Fibroblast of lung (primary cell): Measurements from ENCODE around the gene LILRA5. TPM values are rescaled to one million over a fixed set of nuclear protein-coding genes. Genes with fewer than 3 reads are reported as not detected.
"Not testable (repeated sequence)": the region's sequence is repeated elsewhere in the genome, so short reads cannot be mapped to it uniquely, and the experiment has no call there.

Experiments
- DNase-seq, 2 donors: peaks; one replicate each; pipeline versions ENCODE4 v3.0.0 to v3.0.0-alpha.2; 2010; ENCODE audit warnings: low read depth in 2 of 2
- H2AFZ ChIP-seq: 2 replicates; pipeline ENCODE4 v1.5.1; 2012; ENCODE audit warnings: low read length, control low read depth, inconsistent platforms
- H3K27ac ChIP-seq: 2 replicates; pipeline ENCODE4 v1.5.1; 2011; ENCODE audit warnings: low read length, control low read depth; ENCODE audit not compliant: insufficient read depth
- H3K27me3 ChIP-seq: 2 replicates; pipeline ENCODE4 v1.5.1; 2011; ENCODE audit warnings: mild to moderate bottlenecking, low read length; ENCODE audit not compliant: control insufficient read depth, insufficient read depth
- H3K36me3 ChIP-seq: 2 replicates; pipeline ENCODE4 v1.5.1; 2011; ENCODE audit warnings: low read length; ENCODE audit not compliant: control insufficient read depth, insufficient read depth
- H3K4me1 ChIP-seq: 2 replicates; pipeline ENCODE4 v1.5.1; 2011; ENCODE audit warnings: low read length; ENCODE audit not compliant: control insufficient read depth, insufficient read depth; ENCODE audit errors: extremely low read depth
- H3K4me2 ChIP-seq: 2 replicates; pipeline ENCODE4 v1.5.1; 2011; ENCODE audit warnings: low read length, control low read depth; ENCODE audit not compliant: insufficient read depth; ENCODE audit errors: extremely low read depth
- H3K4me3 ChIP-seq, 4 experiments: fragments of 200-600 bp in 1 of 4; sonication (generic) in 1 of 4; replicated peaks in 1 of 4; 2 replicates each; pipeline ENCODE4 v1.5.1; 2011 to 2016; ENCODE audit warnings: low read length in 4 of 4, low read depth in 3 of 4, mild to moderate bottlenecking in 3 of 4, control low read depth in 2 of 4, inconsistent platforms in 1 of 4, mixed read lengths in 1 of 4; ENCODE audit not compliant: insufficient read depth in 1 of 4; ENCODE audit errors: control extremely low read depth in 1 of 4
- H3K79me2 ChIP-seq: 2 replicates; pipeline ENCODE4 v1.5.1; 2012; ENCODE audit warnings: mild to moderate bottlenecking, low read length, inconsistent platforms; ENCODE audit not compliant: control insufficient read depth, insufficient read depth
- H3K9ac ChIP-seq: 2 replicates; pipeline ENCODE4 v1.5.1; 2011; ENCODE audit warnings: mild to moderate bottlenecking, low read length, control low read depth; ENCODE audit not compliant: insufficient read depth
- H3K9me3 ChIP-seq: 2 replicates; pipeline ENCODE4 v1.5.1; 2012; ENCODE audit warnings: low read depth, low read length; ENCODE audit not compliant: control insufficient read depth, insufficient read depth
- H4K20me1 ChIP-seq: 2 replicates; pipeline ENCODE4 v1.5.1; 2011; ENCODE audit warnings: low read length; ENCODE audit not compliant: control insufficient read depth, insufficient read depth; ENCODE audit errors: extremely low read depth
- EZH2 ChIP-seq: IDR thresholded peaks from 2 replicates; pipeline ENCODE4 v1.5.1; 2012; ENCODE audit warnings: low read length, control low read depth, mild to moderate bottlenecking; ENCODE audit errors: missing control alignments
- polyA plus RNA-seq, 2 donors: library from polyadenylated mRNA; depleted of rRNA in 1 of 2; stranded (reverse) in 1 of 2; unstranded in 1 of 2; fragments of >200 nt; gene quantifications; 2 replicates each; pipeline ENCODE4 v1.2.1, GENCODE V29; 2011 to 2012; ENCODE audit warnings: missing spikeins in 1 of 2
- total RNA-seq: library from RNA; depleted of rRNA; stranded (reverse); fragments of >200 nt; gene quantifications from 2 replicates; pipeline ENCODE4 v1.2.1, GENCODE V29; 2014
- TF ChIP-seq, protein P1 (sequence below), 2 donors: IDR thresholded peaks in 1 of 2; conservative IDR thresholded peaks in 1 of 2; 1 replicate in 1 of 2; 2 replicates in 1 of 2; pipeline ENCODE4 v1.5.1; 2011 to 2012; ENCODE audit warnings: low read length in 2 of 2, control low read depth in 1 of 2, inconsistent platforms in 1 of 2, low read depth in 1 of 2, mild to moderate bottlenecking in 1 of 2

The LILRA5 gene
- total and polyA plus RNA-seq, 2 donors (not counting 1 experiment from before 2014, with no cell fraction given), result not detected

- DNase-seq, result no peak
- no peaks in the 10 kb centered on the region for H3K79me2 ChIP-seq
- TF ChIP-seq, protein P1, sequence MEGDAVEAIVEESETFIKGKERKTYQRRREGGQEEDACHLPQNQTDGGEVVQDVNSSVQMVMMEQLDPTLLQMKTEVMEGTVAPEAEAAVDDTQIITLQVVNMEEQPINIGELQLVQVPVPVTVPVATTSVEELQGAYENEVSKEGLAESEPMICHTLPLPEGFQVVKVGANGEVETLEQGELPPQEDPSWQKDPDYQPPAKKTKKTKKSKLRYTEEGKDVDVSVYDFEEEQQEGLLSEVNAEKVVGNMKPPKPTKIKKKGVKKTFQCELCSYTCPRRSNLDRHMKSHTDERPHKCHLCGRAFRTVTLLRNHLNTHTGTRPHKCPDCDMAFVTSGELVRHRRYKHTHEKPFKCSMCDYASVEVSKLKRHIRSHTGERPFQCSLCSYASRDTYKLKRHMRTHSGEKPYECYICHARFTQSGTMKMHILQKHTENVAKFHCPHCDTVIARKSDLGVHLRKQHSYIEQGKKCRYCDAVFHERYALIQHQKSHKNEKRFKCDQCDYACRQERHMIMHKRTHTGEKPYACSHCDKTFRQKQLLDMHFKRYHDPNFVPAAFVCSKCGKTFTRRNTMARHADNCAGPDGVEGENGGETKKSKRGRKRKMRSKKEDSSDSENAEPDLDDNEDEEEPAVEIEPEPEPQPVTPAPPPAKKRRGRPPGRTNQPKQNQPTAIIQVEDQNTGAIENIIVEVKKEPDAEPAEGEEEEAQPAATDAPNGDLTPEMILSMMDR (conservative IDR thresholded peaks at IDR 0.05 in 1 of 2, IDR thresholded peaks at IDR 0.05 in 1 of 2; ENCODE audit: low read depth in 1 of 2, low read length in 2 of 2), result no peak
- no peak for TF ChIP-seq EZH2
- no peaks in the 10 kb centered on the region for H4K20me1 ChIP-seq
- no peak overlapping the region for H3K4me2 ChIP-seq
- no peaks in the 10 kb centered on the region for H3K4me1 ChIP-seq
- H3K27ac ChIP-seq, result no peak overlapping the region
- no peaks in the 10 kb centered on the region for H3K9me3 ChIP-seq
- H3K36me3 ChIP-seq, result no peaks in the 10 kb centered on the region
- H3K9ac ChIP-seq, result no peak overlapping the region
- no peak overlapping the region for H2AFZ ChIP-seq
- H3K27me3 ChIP-seq, result peaks cover 3% of the 10 kb centered on the region
- H3K4me3 ChIP-seq, result no peak overlapping the region
Observed at GRCh38 chr19:54273821-54274220, 39.1 kb downstream of the LILRA5 start.

GRCh38 chr19:54272181-54272580 is 40.8 kb downstream of the LILRA5 start:
- H3K9ac ChIP-seq, H4K20me1 ChIP-seq, H3K27me3 ChIP-seq, DNase-seq, H3K36me3 ChIP-seq, H3K9me3 ChIP-seq, H3K4me3 ChIP-seq, H2AFZ ChIP-seq, H3K4me2 ChIP-seq, H3K79me2 ChIP-seq, H3K4me1 ChIP-seq, H3K27ac ChIP-seq: not testable (repeated sequence)

DNA sequence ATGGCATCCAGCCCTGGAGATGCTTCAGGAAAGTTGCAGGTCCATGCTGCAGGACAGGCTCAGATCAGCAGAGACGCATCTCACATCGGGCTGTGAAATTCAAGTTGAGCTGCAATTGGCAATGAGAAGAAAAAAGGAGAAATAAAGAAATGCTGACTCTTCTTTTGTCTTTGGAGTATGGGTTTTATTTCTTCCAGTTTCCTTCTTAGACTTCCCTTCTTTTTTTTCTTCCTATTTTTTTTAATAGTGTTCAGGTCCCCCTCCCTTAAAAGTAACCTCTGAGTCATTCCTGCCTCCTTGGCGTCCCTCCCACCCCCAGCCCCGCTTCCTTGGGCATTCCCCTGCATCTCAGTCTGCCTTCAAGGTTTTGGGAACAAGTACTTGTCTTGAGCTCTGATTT is 41.4 kb downstream of the LILRA5 start:
- not testable (repeated sequence) for H3K27me3 ChIP-seq, H3K4me3 ChIP-seq, H3K27ac ChIP-seq, H4K20me1 ChIP-seq, H2AFZ ChIP-seq, DNase-seq, H3K36me3 ChIP-seq, H3K9ac ChIP-seq, H3K4me2 ChIP-seq, H3K79me2 ChIP-seq, H3K9me3 ChIP-seq, H3K4me1 ChIP-seq

- H3K79me2 ChIP-seq, result no peaks in the 10 kb centered on the region
- TF ChIP-seq, protein P1 (conservative IDR thresholded peaks at IDR 0.05 in 1 of 2, IDR thresholded peaks at IDR 0.05 in 1 of 2; ENCODE audit: low read depth in 1 of 2, low read length in 2 of 2), result no peak
- no peaks in the 10 kb centered on the region for H3K9me3 ChIP-seq
- no peak overlapping the region for H3K4me3 ChIP-seq
- no peak for DNase-seq
- H2AFZ ChIP-seq, result no peak overlapping the region
- no peaks in the 10 kb centered on the region for H3K4me1 ChIP-seq
- no peaks in the 10 kb centered on the region for H3K36me3 ChIP-seq
- H3K4me2 ChIP-seq, result no peak overlapping the region
- no peak overlapping the region for H3K9ac ChIP-seq
- no peaks in the 10 kb centered on the region for H4K20me1 ChIP-seq
- peaks cover 3% of the 10 kb centered on the region for H3K27me3 ChIP-seq
- no peak overlapping the region for H3K27ac ChIP-seq
Observed at GRCh38 chr19:54271106-54271505, 41.9 kb downstream of the LILRA5 start.
